Heart left ventricle (tissue), 16 donors: ENCODE measurements around the gene ALPL. TPM values are rescaled to one million over a fixed set of nuclear protein-coding genes. Genes with fewer than 3 reads are reported as not detected.

Source experiments
- ATAC-seq, 4 donors: fragments of 200-7000 bp; cut with Tn5 transposase; one replicate each; pipeline ENCODE4 v1.9.1; 2020 to 2022; ENCODE audit warnings: moderate library complexity in 4 of 4, mild to moderate bottlenecking in 3 of 4, moderate number of reproducible peaks in 1 of 4
- DNase-seq, 5 donors: peaks; one replicate each; pipeline ENCODE4 v3.0.0-alpha.2; 2020
- H3K27ac ChIP-seq, 12 donors: fragments of 200-600 bp; sonication (generic) in 4 of 12; one replicate each; pipeline versions ENCODE4 v1.5.0 to v1.8.0; 2016 to 2022; ENCODE audit warnings: mild to moderate bottlenecking in 2 of 12
- H3K27me3 ChIP-seq, 9 donors: fragments of 200-600 bp; sonication (generic) in 2 of 9; one replicate each; pipeline versions ENCODE4 v1.5.1 to v1.8.0; 2016 to 2022; ENCODE audit warnings: mild to moderate bottlenecking in 3 of 9
- H3K36me3 ChIP-seq, 9 donors: fragments of 200-600 bp; sonication (generic) in 2 of 9; one replicate each; pipeline versions ENCODE4 v1.5.0 to v1.8.0; 2018 to 2022; ENCODE audit warnings: mild to moderate bottlenecking in 2 of 9
- H3K4me1 ChIP-seq, 12 donors: fragments of 200-600 bp; sonication (generic) in 4 of 12; one replicate each; pipeline versions ENCODE4 v1.5.0 to v1.8.0; 2016 to 2022; ENCODE audit warnings: mild to moderate bottlenecking in 3 of 12
- H3K4me3 ChIP-seq, 12 donors: fragments of 200-600 bp; sonication (generic) in 4 of 12; one replicate each; pipeline versions ENCODE4 v1.5.0 to v1.8.0; 2017 to 2022; ENCODE audit warnings: mild to moderate bottlenecking in 9 of 12, moderate library complexity in 4 of 12
- H3K9me3 ChIP-seq, 12 donors: fragments of 200-600 bp; sonication (generic) in 4 of 12; one replicate each; pipeline versions ENCODE4 v1.5.0 to v1.8.0; 2016 to 2022; ENCODE audit warnings: mild to moderate bottlenecking in 1 of 12
- CTCF ChIP-seq, 12 donors: fragments of 200-600 bp; sonication (generic) in 4 of 12; IDR thresholded peaks; one replicate each; pipeline versions ENCODE4 v1.5.0 to v1.8.0; 2018 to 2022; ENCODE audit warnings: antibody characterized with exemption in 12 of 12, mild to moderate bottlenecking in 5 of 12
- POLR2A ChIP-seq, 2 donors: fragments of 450-650 bp; IDR thresholded peaks; one replicate each; pipeline ENCODE4 v1.6.1; 2017; ENCODE audit warnings: antibody characterized with exemption in 2 of 2, mild to moderate bottlenecking in 2 of 2, moderate library complexity in 2 of 2
- WGBS, 4 donors: extraction: QIAGEN DNeasy Blood & Tissue Kit in 2 of 4; methylation state at CpG; one replicate each; pipeline versions ENCODE4 v1.1.5 to v1.1.7; 2013 to 2018; 5-methylcytosine and 5-hydroxymethylcytosine counted together
- intact Hi-C, 10 donors: fragments of 100-400 bp; cut with DNase I; formaldehyde crosslinking; loops; one replicate each; pipeline versions ENCODE4 v1.11.1 to v1.14.2; 2022
- polyA plus RNA-seq, 2 donors: library from polyadenylated mRNA; stranded (reverse); fragments of 200-250 nt; gene quantifications; one replicate each; pipeline ENCODE4 v1.2.3, GENCODE V29; 2013
- total RNA-seq, 9 donors: library from RNA; depleted of rRNA in 2 of 9; stranded (reverse); fragments of >200 nt in 2 of 9; fragmentation: NEBNext Ultra II Directional in 3 of 9; extraction: Animal tissue kit (Norgen Biotek cat#: 25700) in 3 of 9; gene quantifications; one replicate each; pipeline versions ENCODE4 v1.1.0 to v1.2.4, GENCODE V29; 2016 to 2023
- donor health status: ischemic (EF 13 %, LVEDD 7.1; RV severe dilation, severe dysfunction).
- donor health status: healthy with polysubstance abuse.
- donor health status: DM: no; HTN: yes; CAD: no.
- donor health status: DM: no; HTN: no; CAD: no.
- donor health status: ischemic (EF 25% LVEDD 6.9; RV normal size, moderate dysfunction).
- donor health status: ischemic (EF 25% LVEDD 5.7; RV mildly dilated, moderate dysfunction).
- donor health status: healthy.
- donor health status: DM: yes; HTN: yes; CAD: no.
- donor health status: ischemic (EF 35%, LVEDD 5.7; RV mildly dilated, moderate dysfunction).
- donor health status: nonischemic (EF 11% LVEDD 7.7; RV severe dilation, severe dysfunction).
- donor health status: DM: yes; HTN: yes; CAD: no.
- donor health status: PGD.
- donor health status: ischemic (EF 29% LVEDD 5.4; RV normal size, mild dysfunction).
- donor health status: nonischemic (EF 23%, LVEDD 6.1; RV moderate dilation, normal function).

ALPL gene
- total and polyA plus RNA-seq, 11 donors, result 6.3 to 45.8 (median 12.3) TPM

- TF ChIP-seq CTCF (IDR thresholded peaks at IDR 0.05) (no peak), POLR2A (IDR thresholded peaks at IDR 0.05) (peak in 1 of 2 donors; percentile 17)
- DNase-seq (peak; percentile 36 to 83 (median 67)), ATAC-seq (peak; percentile 67 to 87 (median 82))
- intact Hi-C loops, result no loop called here
- H3K27ac ChIP-seq, result peak overlapping the region in 5 of 12 donors; percentile 30 to 65 (median 32)
- H3K4me3 ChIP-seq, result no peak overlapping the region
- 21 to 32% (median 26%) methylated on average over 18 to 24 of the region's 24 CpGs for WGBS, 4 donors
- H3K27me3 ChIP-seq, result peaks cover 0 to 7% (median 0%) of the 10 kb centered on the region in 9 donors
- H3K36me3 ChIP-seq, result no peaks in the 10 kb centered on the region
- no peaks in the 10 kb centered on the region for H3K9me3 ChIP-seq
- H3K4me1 ChIP-seq, result peaks cover 0 to 30% (median 16%) of the 10 kb centered on the region in 12 donors
Measured at GRCh38 chr1:21586846-21587601, 77.8 kb downstream of the ALPL start.

- peaks cover 0 to 7% (median 0%) of the 10 kb centered on the region in 9 donors for H3K27me3 ChIP-seq
- peak overlapping the region in 1 of 12 donors; percentile 1 for H3K27ac ChIP-seq
- no peak for TF ChIP-seq CTCF (IDR thresholded peaks at IDR 0.05)
- TF ChIP-seq POLR2A (IDR thresholded peaks at IDR 0.05), result no peak
- H3K9me3 ChIP-seq, result no peaks in the 10 kb centered on the region
- H3K4me1 ChIP-seq, result peaks cover 0 to 30% (median 16%) of the 10 kb centered on the region in 12 donors
- ATAC-seq (no peak), DNase-seq (no peak)
- no peak overlapping the region for H3K4me3 ChIP-seq
- 77 to 97% (median 90%) methylated on average over 5 of the region's 5 CpGs for WGBS, 4 donors
- no peaks in the 10 kb centered on the region for H3K36me3 ChIP-seq
- intact Hi-C loops, result no loop called here
Measured at GRCh38 chr1:21587602-21587953, 78.4 kb downstream of the ALPL start.

- 88 to 94% (median 93%) methylated on average over 5 of the region's 5 CpGs for WGBS, 4 donors
- Histone ChIP-seq H3K4me1 (peaks cover 0 to 27% (median 16%) of the 10 kb centered on the region in 12 donors), H3K4me3 (no peak overlapping the region), H3K27ac (no peak overlapping the region), H3K27me3 (peaks cover 0 to 2% (median 0%) of the 10 kb centered on the region in 9 donors), H3K9me3 (no peaks in the 10 kb centered on the region), H3K36me3 (no peaks in the 10 kb centered on the region)
- intact Hi-C loops, result loop anchor here in 2 of 10 donors (5.0 to 10.0 kb wide), 2 partner anchors 217 to 335 kb away; no protein-coding TSS in a partner anchor
- no peak for ATAC-seq
- no peak for DNase-seq
- TF ChIP-seq POLR2A (IDR thresholded peaks at IDR 0.05) (no peak), CTCF (IDR thresholded peaks at IDR 0.05) (no peak)
Measured at GRCh38 chr1:21589618-21590017, 80.4 kb downstream of the ALPL start.

- Histone ChIP-seq H3K27ac (no peak overlapping the region), H3K4me1 (peaks cover 0 to 23% (median 14%) of the 10 kb centered on the region in 12 donors), H3K9me3 (no peaks in the 10 kb centered on the region), H3K36me3 (no peaks in the 10 kb centered on the region), H3K4me3 (no peak overlapping the region), H3K27me3 (peaks cover 0 to 2% (median 0%) of the 10 kb centered on the region in 9 donors)
- intact Hi-C loops, result loop anchor here in 2 of 10 donors (5.0 to 10.0 kb wide), 2 partner anchors 218 to 336 kb away; no protein-coding TSS in a partner anchor
- DNase-seq (no peak), ATAC-seq (no peak)
- 20 to 57% (median 48%) methylated on average over 2 to 23 of the region's 23 CpGs for WGBS, 4 donors
- TF ChIP-seq POLR2A (IDR thresholded peaks at IDR 0.05) (no peak), CTCF (IDR thresholded peaks at IDR 0.05) (no peak)
Measured at GRCh38 chr1:21590126-21590880, 81.1 kb downstream of the ALPL start.
